Kidney (tissue), 14 donors: Measurements from ENCODE around the gene MED9. TPM values are rescaled to one million over a fixed set of nuclear protein-coding genes. Genes with fewer than 3 reads are reported as not detected.
"Not testable (repeated sequence)": the region's sequence is repeated elsewhere in the genome, so short reads cannot be mapped to it uniquely, and the experiment has no call there.

ENCODE experiments used
- DNase-seq, 5 donors: peaks; one replicate each; pipeline ENCODE4 v3.0.0-alpha.2; 2013 to 2020
- FAIRE-seq: peaks from 2 replicates; lab custom pipeline; 2012; peaks lifted over from hg19 to GRCh38; lab: Jason Lieb, UNC
- H3K27ac ChIP-seq, 2 donors: one replicate each; pipeline ENCODE4 v1.7.0; 2013; ENCODE audit warnings: low read depth in 2 of 2, low read length in 2 of 2, inconsistent platforms in 1 of 2
- H3K27me3 ChIP-seq: one replicate; pipeline ENCODE4 v1.7.1; 2013; ENCODE audit warnings: low read length, inconsistent platforms; ENCODE audit not compliant: control insufficient read depth, insufficient read depth
- H3K36me3 ChIP-seq, 3 donors: one replicate each; pipeline versions ENCODE4 v1.7.0 to v1.7.1; 2013; ENCODE audit warnings: low read length in 3 of 3, control low read depth in 1 of 3, inconsistent platforms in 1 of 3; ENCODE audit not compliant: insufficient read depth in 3 of 3, control insufficient read depth in 2 of 3
- H3K4me1 ChIP-seq, 3 donors: one replicate each; pipeline versions ENCODE4 v1.7.0 to v1.7.1; 2013; ENCODE audit warnings: low read length in 3 of 3, inconsistent platforms in 1 of 3, low read depth in 1 of 3; ENCODE audit not compliant: control insufficient read depth in 2 of 3, insufficient read depth in 2 of 3
- H3K4me3 ChIP-seq, 3 donors: one replicate each; pipeline versions ENCODE4 v1.7.0 to v1.8.1; 2013; ENCODE audit warnings: low read length in 3 of 3, control low read depth in 1 of 3, inconsistent platforms in 1 of 3
- H3K9ac ChIP-seq, 3 donors: one replicate each; pipeline versions ENCODE4 v1.7.0 to v1.7.1; 2013; ENCODE audit warnings: low read length in 3 of 3, control low read depth in 1 of 3, inconsistent platforms in 1 of 3
- H3K9me3 ChIP-seq, 3 donors: one replicate each; pipeline versions ENCODE4 v1.7.0 to v1.7.1; 2013; ENCODE audit warnings: low read length in 3 of 3, control low read depth in 1 of 3, inconsistent platforms in 1 of 3; ENCODE audit not compliant: control insufficient read depth in 2 of 3, insufficient read depth in 1 of 3
- CTCF ChIP-seq: IDR thresholded peaks from 3 replicates; pipeline ENCODE4 v1.5.1; 2012; ENCODE audit warnings: mild to moderate bottlenecking, moderate library complexity, borderline replicate concordance; ENCODE audit not compliant: insufficient read depth; ENCODE audit errors: extremely low read depth
- intact Hi-C: fragments of 100-400 bp; cut with DNase I; formaldehyde crosslinking; loops from one replicate; pipeline ENCODE4 v1.11.1; 2022
- polyA plus RNA-seq: library from polyadenylated mRNA; stranded (reverse); fragments of 350-450 nt; fragmentation: Illumina TruSeq; extraction: RNeasy Lipid Tissue Mini Kit (QIAGEN cat#74804); gene quantifications from one replicate; pipeline ENCODE4 v1.2.3, GENCODE V29; 2014; ENCODE audit warnings: low read depth, low replicate concordance; ENCODE audit not compliant: insufficient read depth
- total RNA-seq: library from RNA; stranded (reverse); fragmentation: NEBNext Ultra II Directional; extraction: Animal tissue kit (Norgen Biotek cat#: 25700); gene quantifications from one replicate; pipeline ENCODE4 v1.2.1, GENCODE V29; 2021
- donor health status: control.
- donor health status: control.
- donor health status: control.
- donor health status: control.
- donor health status: control.
- donor health status: DM: yes; HTN: yes; CAD: no.
- donor health status: Normal renal cell carcinoma (clear cell type).

Gene MED9
- total and polyA plus RNA-seq, 2 donors from 2014 or later = 20.8 to 24.5 TPM

- TF ChIP-seq CTCF = no peak
- FAIRE-seq = no peak
- Histone ChIP-seq H3K4me3 (no peak overlapping the region), H3K27ac (no peak overlapping the region), H3K9ac (no peak overlapping the region), H3K9me3 (peaks cover 0 to 4% (median 0%) of the 10 kb centered on the region in 3 donors), H3K4me1 (no peaks in the 10 kb centered on the region), H3K36me3 (no peaks in the 10 kb centered on the region), H3K27me3 (no peaks in the 10 kb centered on the region)
- DNase-seq = no peak
- intact Hi-C loops = no loop called here
Observed at GRCh38 chr17:17463821-17464220, 13.0 kb upstream of the MED9 start.

GRCh38 chr17:17465878-17466277 is 10.9 kb upstream of the MED9 start:
- H3K9ac ChIP-seq, H3K4me3 ChIP-seq, H3K4me1 ChIP-seq, H3K36me3 ChIP-seq, H3K27me3 ChIP-seq, DNase-seq, H3K27ac ChIP-seq, intact Hi-C loops, H3K9me3 ChIP-seq, FAIRE-seq: not testable (repeated sequence)

DNA sequence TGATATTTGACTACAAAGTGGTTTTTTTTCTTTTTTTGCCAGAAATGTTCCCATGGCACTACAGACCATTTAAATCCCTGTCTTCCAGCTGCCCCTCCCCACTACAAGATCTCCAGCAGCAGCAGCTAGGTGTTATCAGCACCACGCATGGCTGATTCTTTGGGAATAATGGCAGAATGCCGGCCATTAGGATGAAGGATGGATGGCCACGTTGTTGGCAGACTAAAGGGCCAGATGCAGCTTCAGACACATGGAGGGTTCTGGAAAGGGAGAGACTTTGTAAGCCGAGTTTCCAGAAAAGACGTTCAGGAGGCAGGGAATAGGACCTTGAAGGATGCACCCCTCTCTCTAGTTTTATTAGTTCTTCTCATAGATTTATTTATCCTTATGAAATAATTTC is 10.3 kb upstream of the MED9 start:
- Histone ChIP-seq H3K4me3 (no peak overlapping the region), H3K4me1 (no peaks in the 10 kb centered on the region), H3K27me3 (no peaks in the 10 kb centered on the region), H3K9me3 (no peaks in the 10 kb centered on the region), H3K27ac (no peak overlapping the region), H3K36me3 (no peaks in the 10 kb centered on the region), H3K9ac (no peak overlapping the region)
- no peak for DNase-seq
- intact Hi-C loops = no loop called here
- no peak for FAIRE-seq
- no peak for TF ChIP-seq CTCF

DNA sequence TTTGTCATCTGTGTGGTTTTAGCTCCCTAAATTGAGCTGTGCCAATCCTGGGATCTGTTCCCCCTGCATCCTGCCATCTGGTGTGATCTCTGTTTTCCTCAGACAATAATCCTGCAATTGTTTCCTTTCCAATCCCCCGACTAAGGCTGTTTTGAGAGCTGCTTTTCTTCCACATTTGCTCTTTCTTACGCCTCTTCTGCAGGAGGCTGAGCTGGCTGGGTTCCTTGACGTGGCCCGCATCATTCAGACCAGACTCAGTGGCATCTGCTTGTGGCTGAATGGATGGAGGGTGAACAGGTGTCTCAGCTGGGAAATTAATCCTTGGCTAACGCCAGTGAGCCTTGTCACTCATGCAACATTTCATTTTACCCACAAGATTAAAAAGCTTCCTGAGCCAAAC is 9.8 kb upstream of the MED9 start:
- DNase-seq (no peak), FAIRE-seq (no peak)
- no peak overlapping the region for H3K4me3 ChIP-seq
- H3K36me3 ChIP-seq = no peaks in the 10 kb centered on the region
- H3K27me3 ChIP-seq = no peaks in the 10 kb centered on the region
- no peak overlapping the region for H3K27ac ChIP-seq
- no peaks in the 10 kb centered on the region for H3K4me1 ChIP-seq
- no peak for TF ChIP-seq CTCF
- no peak overlapping the region for H3K9ac ChIP-seq
- intact Hi-C loops = no loop called here
- no peaks in the 10 kb centered on the region for H3K9me3 ChIP-seq
